ENCODE results near the gene FPR3. TPM values are rescaled to one million over a fixed set of nuclear protein-coding genes. Genes with fewer than 3 reads are reported as not detected.

The FPR3 gene
- total and polyA plus RNA-seq, 9 of the 15 experiments (the other 6 are each of a cell fraction or from before 2014, with no cell fraction given) = 0.08 to 0.51 (median 0.22) TPM; not detected in 1

DNA sequence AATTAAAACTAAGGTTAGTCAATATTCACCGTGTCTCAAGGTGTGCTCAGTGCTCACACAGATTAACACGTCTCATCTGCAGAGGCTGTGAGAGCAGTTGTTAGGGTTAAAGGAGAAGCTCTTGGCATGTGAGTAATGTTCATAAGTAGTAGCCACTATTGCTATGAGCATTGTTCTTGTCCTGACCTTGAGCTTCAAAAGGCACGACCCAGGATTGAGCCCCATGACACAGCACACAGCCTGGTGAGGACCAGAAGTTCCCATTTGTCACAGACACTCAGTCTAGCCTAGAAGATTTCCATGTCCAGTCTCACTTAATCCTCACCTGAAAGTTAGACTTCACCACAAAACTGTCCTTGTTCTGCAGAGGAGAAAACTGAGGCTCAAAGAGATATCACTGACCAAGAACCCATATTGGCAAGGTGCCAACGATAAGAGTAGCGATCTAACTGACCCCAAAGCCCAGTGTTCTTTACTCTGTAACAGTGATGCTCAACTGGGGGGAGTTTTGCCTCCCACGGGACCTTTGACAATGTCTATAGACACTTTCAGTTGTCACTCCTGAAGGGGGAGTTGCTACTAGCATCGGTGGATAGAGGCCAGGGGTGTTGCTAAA is 26.0 kb downstream of the FPR3 start:
- in situ Hi-C loops (cut with MboI) = no loop called here
- intact Hi-C loops (cut with micrococcal nuclease) = no loop called here
- no peak overlapping the region for H3K27ac ChIP-seq (ENCODE audit: extremely low read depth, low read depth, low read length)
- no peak overlapping the region for H3K9ac ChIP-seq (ENCODE audit: insufficient read depth in 1 of 2, low read depth in 2 of 2, low read length in 2 of 2)
- BruUV-seq (replicated peaks) = no TSS peak
- H3K4me2 ChIP-seq (ENCODE audit: insufficient read depth, low read length) = no peak overlapping the region
- H3K9me3 ChIP-seq (replicated peaks; ENCODE audit: control insufficient read depth, insufficient read depth, low read depth, low read length) = no peaks in the 10 kb centered on the region
- no peaks in the 10 kb centered on the region for H3K4me1 ChIP-seq (replicated peaks in 1 of 2; ENCODE audit: control insufficient read depth in 2 of 2, insufficient read depth in 2 of 2, low read length in 2 of 2)
- H3K9me1 ChIP-seq (ENCODE audit: control insufficient read depth, insufficient read depth, low read length) = no peaks in the 10 kb centered on the region
- TF ChIP-seq TAF9B (IDR thresholded peaks at IDR 0.05; ENCODE audit: partially characterized antibody) = no peak
- TF ChIP-seq NFIC (IDR thresholded peaks at IDR 0.05) = peak; percentile 97
- TF ChIP-seq ZNF12 (CRISPR knock-in tag; IDR thresholded peaks at IDR 0.05) = no peak
- peak; percentile 96 for TF ChIP-seq NFIX (CRISPR knock-in tag; IDR thresholded peaks at IDR 0.05; ENCODE audit: low read depth)
- no peak overlapping the region for H2AFZ ChIP-seq (ENCODE audit: low read depth, low read length)
- FAIRE-seq = no peak
- no peaks in the 10 kb centered on the region for H3K79me2 ChIP-seq (ENCODE audit: control insufficient read depth, insufficient read depth, low read length)
- no peaks in the 10 kb centered on the region for H4K20me1 ChIP-seq (replicated peaks; ENCODE audit: control insufficient read depth, insufficient read depth, low read length)
- H3K27me3 ChIP-seq (ENCODE audit: control insufficient read depth in 2 of 2, insufficient read depth in 2 of 2, low read length in 2 of 2) = no peaks in the 10 kb centered on the region
- no peak for ATAC-seq
- CTCF ChIA-PET (ENCODE audit: low intra/inter-chr PET ratio) = no interaction called here
- POLR2A ChIA-PET = interaction anchor here (0.6 kb wide), 1 partner anchor 162 kb away, joined by 3 read pairs; no protein-coding TSS in a partner anchor
- no peaks in the 10 kb centered on the region for H3K36me3 ChIP-seq (ENCODE audit: control insufficient read depth, insufficient read depth, low read length)
- H3K4me3 ChIP-seq = no peak overlapping the region
- no peak for DNase-seq (ENCODE audit: extremely low read depth in 1 of 4, low spot score in 3 of 4)
- WGBS (ENCODE audit: insufficient coverage, low coverage, missing lambda C conversion rate) = 2% methylated on average over 7 of the region's 7 CpGs

GRCh38 chr19:51821456-51821855 is 26.5 kb downstream of the FPR3 start:
- BruUV-seq (replicated peaks) = no TSS peak
- H2AFZ ChIP-seq (ENCODE audit: low read depth, low read length) = no peak overlapping the region
- DNase-seq (ENCODE audit: extremely low read depth in 1 of 4, low spot score in 3 of 4) (no peak), FAIRE-seq (no peak), ATAC-seq (no peak)
- no peak overlapping the region for H3K9ac ChIP-seq (ENCODE audit: insufficient read depth in 1 of 2, low read depth in 2 of 2, low read length in 2 of 2)
- ChIA-PET POLR2A (interaction anchor here (0.6 to 1.0 kb wide), 3 partner anchors 13 to 1749 kb away, joined by 3 read pairs; no protein-coding TSS in a partner anchor), CTCF (ENCODE audit: low intra/inter-chr PET ratio) (no interaction called here)
- H4K20me1 ChIP-seq (replicated peaks; ENCODE audit: control insufficient read depth, insufficient read depth, low read length) = no peaks in the 10 kb centered on the region
- H3K36me3 ChIP-seq (ENCODE audit: control insufficient read depth, insufficient read depth, low read length) = no peaks in the 10 kb centered on the region
- whole genome bisulfite sequencing (ENCODE audit: insufficient coverage, low coverage, missing lambda C conversion rate) = 17% methylated on average over 3 of the region's 3 CpGs
- H3K27ac ChIP-seq (ENCODE audit: extremely low read depth, low read depth, low read length) = no peak overlapping the region
- no peak overlapping the region for H3K4me2 ChIP-seq (ENCODE audit: insufficient read depth, low read length)
- H3K4me1 ChIP-seq (replicated peaks in 1 of 2; ENCODE audit: control insufficient read depth in 2 of 2, insufficient read depth in 2 of 2, low read length in 2 of 2) = no peaks in the 10 kb centered on the region
- no peaks in the 10 kb centered on the region for H3K9me1 ChIP-seq (ENCODE audit: control insufficient read depth, insufficient read depth, low read length)
- H3K9me3 ChIP-seq (replicated peaks; ENCODE audit: control insufficient read depth, insufficient read depth, low read depth, low read length) = 0 out of 2 replicates have a peak, but pooled peaks cover 3% of the 10 kb centered on the region
- in situ Hi-C loops (cut with MboI) = no loop called here
- H3K4me3 ChIP-seq = no peak overlapping the region
- no peaks in the 10 kb centered on the region for H3K27me3 ChIP-seq (ENCODE audit: control insufficient read depth in 2 of 2, insufficient read depth in 2 of 2, low read length in 2 of 2)
- intact Hi-C loops (cut with micrococcal nuclease) = no loop called here
- H3K79me2 ChIP-seq (ENCODE audit: control insufficient read depth, insufficient read depth, low read length) = no peaks in the 10 kb centered on the region
- TF ChIP-seq RNF219 (CRISPR knock-in tag; IDR thresholded peaks at IDR 0.05) (no peak), ZNF507 (tag; conservative IDR thresholded peaks at IDR 0.05) (no peak), SMARCA4 (IDR thresholded peaks at IDR 0.05) (no peak), ZNF140 (CRISPR knock-in tag; IDR thresholded peaks at IDR 0.05) (no peak), MXI1 (IDR thresholded peaks at IDR 0.05; ENCODE audit: low read depth, low read length) (no peak), RFX1 (IDR thresholded peaks at IDR 0.05) (no peak), PHTF2 (CRISPR knock-in tag; IDR thresholded peaks at IDR 0.05) (no peak), TAF7 (tag; IDR thresholded peaks at IDR 0.05) (no peak), ZNF274 (IDR thresholded peaks at IDR 0.05; ENCODE audit: borderline replicate concordance, low read depth, low read length) (no peak), PHB2 (IDR thresholded peaks at IDR 0.05; ENCODE audit: low read depth) (no peak)
- TF ChIP-seq, protein P1, sequence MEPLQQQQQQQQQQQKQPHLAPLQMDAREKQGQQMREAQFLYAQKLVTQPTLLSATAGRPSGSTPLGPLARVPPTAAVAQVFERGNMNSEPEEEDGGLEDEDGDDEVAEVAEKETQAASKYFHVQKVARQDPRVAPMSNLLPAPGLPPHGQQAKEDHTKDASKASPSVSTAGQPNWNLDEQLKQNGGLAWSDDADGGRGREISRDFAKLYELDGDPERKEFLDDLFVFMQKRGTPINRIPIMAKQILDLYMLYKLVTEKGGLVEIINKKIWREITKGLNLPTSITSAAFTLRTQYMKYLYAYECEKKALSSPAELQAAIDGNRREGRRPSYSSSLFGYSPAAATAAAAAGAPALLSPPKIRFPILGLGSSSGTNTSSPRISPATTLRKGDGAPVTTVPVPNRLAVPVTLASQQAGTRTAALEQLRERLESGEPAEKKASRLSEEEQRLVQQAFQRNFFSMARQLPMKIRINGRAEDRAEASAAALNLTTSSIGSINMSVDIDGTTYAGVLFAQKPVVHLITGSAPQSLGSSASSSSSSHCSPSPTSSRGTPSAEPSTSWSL (CRISPR knock-in tag; IDR thresholded peaks at IDR 0.05; ENCODE audit: borderline replicate concordance) = no peak
